Activated CD8-positive, alpha-beta memory T cell treated with anti-CD3 and anti-CD28 coated beads, Interleukin-2, amount 50 U/mL, for 1 hour (primary cell): ENCODE results near the gene FBXO10.
"Not testable (repeated sequence)": the region's sequence is repeated elsewhere in the genome, so short reads cannot be mapped to it uniquely, and the experiment has no call there.

Experiments used
- DNase-seq: peaks from one replicate; pipeline ENCODE4 v3.0.0-alpha.2; 2020; ENCODE audit errors: extremely low read depth

The FBXO10 gene

DNA sequence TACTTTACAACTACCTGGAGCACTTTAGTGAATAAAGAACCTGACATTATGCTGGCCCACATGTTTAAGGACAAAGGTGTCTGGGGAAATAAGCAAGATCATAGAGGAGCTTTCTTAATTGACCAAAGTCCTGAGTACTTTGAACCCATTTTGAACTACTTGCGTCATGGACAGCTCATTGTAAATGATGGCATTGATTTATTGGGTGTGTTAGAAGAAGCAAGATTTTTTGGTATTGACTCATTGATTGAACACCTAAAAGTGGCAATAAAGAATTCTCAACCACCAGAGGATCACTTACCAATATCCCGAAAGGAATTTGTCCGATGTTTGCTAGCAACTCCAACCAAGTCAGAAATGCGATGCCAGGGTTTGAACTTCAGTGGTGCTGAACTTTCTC is 98.7 kb downstream of the FBXO10 start:
- DNase-seq: not testable (repeated sequence)

DNA sequence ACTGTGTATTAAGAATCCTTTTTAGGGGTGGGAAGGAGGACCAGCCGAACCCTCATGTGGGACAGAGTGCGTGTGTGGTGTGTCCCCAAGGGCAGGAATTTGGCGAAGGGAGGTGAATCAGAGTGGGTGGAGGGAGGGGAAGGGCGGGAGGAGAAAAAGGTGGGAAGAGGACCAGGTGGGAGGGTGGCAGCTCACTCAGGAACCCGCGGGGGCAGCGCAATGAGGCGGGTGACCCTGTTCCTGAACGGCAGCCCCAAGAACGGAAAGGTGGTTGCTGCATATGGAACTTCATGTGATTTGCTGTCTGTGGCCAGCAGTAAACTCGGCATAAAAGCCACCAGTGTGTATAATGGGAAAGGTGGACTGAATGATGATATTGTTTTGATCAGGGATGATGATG is 99.2 kb downstream of the FBXO10 start:
- no peak for DNase-seq

DNA sequence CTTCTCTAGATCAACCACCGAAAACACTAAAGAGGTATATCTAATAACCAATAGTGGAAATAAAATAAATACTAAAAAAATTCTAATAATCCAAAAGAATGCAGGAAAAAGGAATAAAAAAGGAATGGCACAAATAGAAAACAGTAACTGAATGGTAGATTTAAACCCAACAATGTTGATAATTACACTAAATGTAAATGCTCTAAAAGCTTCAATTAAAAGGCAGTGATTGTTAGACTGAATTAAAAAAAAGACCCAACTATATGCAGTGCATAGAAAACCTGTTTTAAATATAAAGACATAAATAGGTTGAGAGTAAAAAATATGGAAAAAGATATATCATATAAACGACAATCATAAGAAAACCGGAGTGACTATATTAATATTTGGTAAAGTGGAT is 101.7 kb downstream of the FBXO10 start:
- no peak for DNase-seq

DNA sequence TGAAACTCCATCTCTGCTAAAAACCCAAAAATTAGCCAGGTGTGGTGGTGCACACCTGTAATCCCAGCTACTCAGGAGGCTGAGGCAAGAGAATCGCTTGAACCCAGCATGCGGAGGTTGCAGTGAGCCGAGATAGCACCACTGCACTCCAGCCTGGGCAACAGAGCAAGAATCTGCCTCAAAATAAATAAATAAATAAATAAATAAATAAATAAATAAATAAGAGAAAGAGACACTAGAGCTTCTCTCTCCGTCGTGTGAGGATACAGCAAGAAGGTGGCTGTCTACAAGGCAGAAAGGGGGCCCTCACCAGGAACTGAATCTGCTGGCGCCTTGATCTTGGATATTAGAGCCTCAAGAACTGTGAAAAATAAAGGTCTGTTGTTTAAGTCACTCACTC is 102.2 kb downstream of the FBXO10 start:
- DNase-seq: not testable (repeated sequence)

DNA sequence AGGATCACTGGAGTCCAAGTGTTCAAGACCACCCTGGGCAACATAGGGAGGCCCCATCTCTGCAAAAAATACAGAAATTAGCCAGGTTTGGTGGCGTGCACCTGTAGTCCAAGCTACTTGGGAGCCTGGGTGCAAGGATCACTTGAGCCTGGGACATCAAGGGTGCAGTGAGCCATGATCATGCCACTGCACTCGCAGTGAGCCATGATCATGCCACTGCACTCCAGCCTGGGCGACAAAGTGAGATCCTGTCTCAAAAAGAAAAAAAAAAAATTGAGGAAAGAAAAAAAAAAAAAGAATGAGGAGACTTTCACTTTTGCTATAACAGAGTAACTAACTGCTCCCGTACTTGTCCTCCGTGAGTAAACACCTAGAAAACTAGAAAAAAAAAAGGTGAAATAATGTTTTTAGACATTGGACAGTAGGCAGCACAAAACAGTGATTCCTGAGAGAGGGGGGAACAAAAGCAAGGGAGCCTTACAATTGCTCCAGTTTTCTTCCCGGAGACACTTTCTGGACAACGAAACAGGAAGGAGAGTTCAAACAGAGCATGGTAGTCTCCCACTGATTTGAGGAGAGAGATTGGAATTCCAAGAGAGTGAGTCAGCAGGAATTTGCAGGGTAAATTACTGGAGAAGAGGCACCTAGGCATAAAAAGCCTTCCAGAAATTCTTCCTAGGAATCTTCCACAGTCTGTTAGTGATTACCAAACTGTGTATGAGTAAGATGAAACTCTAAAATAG is 104.1 kb downstream of the FBXO10 start:
- DNase-seq: no peak

DNA sequence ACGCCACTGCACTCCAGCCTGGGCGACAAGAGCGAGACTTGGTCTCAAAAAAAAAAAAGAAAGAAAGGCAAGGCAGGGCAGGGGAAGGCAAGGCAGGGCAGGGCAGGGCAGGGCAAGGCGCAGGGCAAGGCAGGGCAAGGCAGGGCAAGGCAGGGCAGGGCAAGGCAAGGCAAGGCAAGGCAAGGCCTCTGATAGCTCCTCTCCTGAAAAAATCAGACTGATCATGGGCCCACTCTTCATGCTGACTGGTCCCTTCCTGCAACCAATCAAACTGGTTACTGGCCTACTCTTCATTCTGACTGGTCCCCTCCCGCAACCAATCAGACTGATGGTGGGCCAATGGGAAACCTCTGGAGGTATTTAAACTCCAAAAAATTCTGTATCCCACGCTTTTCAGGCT is 107.6 kb downstream of the FBXO10 start:
- no peak for DNase-seq

DNA sequence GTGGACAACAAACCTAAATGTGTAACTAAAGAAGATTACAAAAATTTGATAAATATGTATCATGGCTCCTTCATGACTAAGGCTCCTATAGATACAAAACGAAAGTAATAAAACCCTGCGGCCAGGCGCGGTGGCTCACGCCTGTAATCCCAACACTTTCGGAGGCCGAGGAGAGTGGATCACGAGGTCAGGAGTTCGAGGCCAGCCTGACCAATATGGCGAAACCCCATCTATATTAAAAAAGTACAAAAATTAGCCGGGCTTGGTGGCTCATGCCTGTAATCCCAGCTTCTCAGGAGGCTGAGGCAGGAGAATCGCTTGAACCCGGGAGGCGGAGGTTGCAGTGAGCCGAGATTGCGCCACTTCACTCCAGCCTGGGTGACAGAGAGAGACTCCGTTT is 108.7 kb downstream of the FBXO10 start:
- not testable (repeated sequence) for DNase-seq

DNA sequence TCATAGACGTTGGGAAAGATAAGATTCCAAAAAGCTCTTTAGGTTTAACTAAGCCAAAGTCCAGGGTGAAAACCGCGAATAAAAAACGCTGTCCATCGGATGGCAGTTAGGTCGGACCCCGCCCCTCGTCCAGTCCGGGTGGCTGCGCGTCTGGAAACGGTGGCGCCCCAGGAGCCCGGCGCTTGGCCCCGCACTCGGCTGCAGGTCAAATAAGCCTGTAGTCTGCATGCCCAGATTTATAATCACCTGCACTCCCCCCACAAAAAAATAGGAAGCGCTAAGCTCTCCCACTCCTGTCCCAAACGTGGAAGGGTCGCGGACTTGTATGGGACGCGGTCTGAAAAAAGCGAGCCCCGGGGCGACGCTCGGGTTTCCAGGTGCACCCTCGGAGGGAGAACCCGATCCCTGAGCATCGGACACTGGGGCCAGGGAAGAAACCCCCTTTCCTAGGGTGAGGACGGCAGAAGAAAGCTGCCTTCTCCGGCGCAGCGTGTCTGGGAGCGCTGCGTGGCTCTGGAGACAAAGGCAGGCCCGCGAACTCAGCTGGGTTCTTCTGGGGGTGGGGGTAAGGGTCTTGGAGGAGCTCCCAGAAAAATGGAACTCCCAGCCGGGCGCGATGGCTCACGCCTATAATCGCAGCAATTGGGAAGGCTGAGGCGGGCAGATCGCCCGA is 110.0 kb downstream of the FBXO10 start:
- no peak for DNase-seq

DNA sequence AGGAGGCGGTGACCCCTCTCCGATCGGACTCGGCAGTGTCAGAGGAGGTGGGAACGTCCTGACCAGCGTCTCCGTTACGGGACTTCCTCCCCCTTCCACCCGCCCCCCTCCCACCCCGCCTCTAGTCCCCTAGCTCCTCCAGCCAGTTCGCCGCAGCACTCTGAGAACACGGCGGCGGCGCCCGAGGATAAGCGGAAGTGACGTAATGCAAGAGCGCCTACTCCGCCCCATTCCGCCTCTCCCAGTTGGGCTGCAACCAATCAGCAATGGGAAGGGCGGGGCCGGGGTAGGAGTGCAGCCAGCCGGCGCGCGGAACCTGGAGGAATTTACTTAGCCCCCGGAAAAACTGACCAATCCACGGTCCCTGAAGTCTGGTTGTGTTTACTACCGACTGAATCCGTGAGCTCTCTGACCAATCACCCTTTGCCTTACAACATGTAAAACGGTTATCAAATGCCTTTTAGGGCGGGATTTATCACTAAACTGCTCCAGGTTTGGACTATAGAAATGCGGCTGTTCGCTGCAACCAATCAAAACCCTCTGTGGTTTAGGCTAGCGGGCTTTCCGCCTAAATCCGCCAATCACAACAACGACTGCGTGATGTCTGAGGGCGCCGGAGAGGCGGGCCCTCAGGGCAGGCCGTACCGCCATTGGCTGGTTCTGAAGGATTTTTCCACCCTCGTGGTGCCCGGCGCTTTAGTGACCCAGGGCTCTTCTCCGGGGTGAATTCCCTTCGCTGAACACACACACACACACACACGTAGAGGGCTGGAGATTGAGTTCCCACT is 110.7 kb downstream of the FBXO10 start, which contains the start of gene ZBTB5:
Gene ZBTB5, minus strand, starts transcription at position 202 of the 788 bp plus-strand sequence. CDS start 22,899 bp downstream, outside the sequence.
- DNase-seq: peak; percentile 100

DNA sequence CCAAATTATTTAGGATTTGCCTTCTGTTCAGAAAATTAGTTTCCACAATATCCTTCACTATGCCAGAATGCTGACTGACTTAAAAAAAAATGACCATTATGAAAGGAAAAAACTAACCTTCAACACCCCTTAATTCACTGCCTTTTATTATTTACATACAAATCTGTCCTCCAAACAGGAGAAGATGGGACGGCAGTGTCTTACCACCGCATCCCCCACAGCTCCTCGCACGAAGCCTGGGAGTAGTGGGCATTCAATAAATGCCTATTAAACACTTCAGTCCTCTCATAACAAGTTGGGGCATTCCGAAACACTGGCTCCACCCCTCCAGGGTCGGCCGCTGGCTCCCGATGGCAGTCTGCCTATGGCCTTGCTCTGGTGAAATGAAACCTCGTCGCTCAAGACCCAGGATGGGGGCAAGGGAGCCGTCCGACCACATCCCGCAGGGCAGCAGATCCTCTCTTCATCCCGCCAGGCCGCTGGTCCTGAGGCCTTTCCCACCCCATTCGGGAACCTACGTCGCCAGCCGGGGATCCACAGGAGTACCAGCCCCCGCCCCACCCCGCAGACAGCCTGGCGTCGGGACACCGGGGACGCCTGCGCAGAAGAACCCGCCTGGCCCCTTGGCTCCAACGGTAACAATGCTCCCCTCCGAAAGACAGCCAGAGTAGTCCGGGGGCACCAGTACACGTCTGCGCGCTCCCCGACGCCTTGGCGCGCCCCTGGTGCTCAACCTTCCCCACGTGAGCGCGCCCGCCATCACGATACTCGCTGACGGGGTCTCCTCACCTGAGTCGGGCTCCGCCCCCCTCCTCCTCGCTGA is 111.5 kb downstream of the FBXO10 start:
- peak; percentile 76 for DNase-seq

DNA sequence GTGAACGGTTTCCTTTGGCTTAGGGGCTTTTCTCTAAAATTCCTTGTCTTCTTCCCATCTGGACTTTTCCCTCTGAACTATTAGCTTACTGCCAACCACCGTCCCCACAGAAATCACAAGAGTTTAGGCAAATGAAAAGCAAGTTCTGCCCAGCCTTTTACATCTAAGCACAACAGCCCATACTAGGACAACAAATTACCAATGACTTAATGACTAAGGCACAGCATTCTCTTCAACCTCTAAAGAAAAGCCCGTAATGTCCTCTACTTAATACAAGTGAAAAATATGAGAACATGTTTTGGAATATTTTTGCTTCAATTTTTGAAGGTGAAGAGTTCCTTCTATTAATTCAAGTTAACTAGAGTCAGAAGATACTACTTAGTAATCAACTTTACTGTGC is 112.2 kb downstream of the FBXO10 start:
- no peak for DNase-seq
